ENCODE data around the gene CYTH1.

Gene CYTH1

GRCh38 chr17:78745407-78746088 is 36.5 kb downstream of the CYTH1 start:
- H3K4me3 ChIP-seq (replicated peaks; ENCODE audit: low read depth, low read length): no peak overlapping the region
- peak; percentile 51 for TF ChIP-seq CTCF (IDR thresholded peaks at IDR 0.05; ENCODE audit: low read length, missing control alignments)
- peak; percentile 69 for DNase-seq (ENCODE audit: low read depth)

GRCh38 chr17:78742901-78743300 is 39.2 kb downstream of the CYTH1 start:
- TF ChIP-seq CTCF (IDR thresholded peaks at IDR 0.05; ENCODE audit: low read length, missing control alignments): no peak
- DNase-seq (ENCODE audit: low read depth): no peak
- no peak overlapping the region for H3K4me3 ChIP-seq (replicated peaks; ENCODE audit: low read depth, low read length)

- H3K4me3 ChIP-seq (replicated peaks; ENCODE audit: low read depth, low read length): no peak overlapping the region
- no peak for TF ChIP-seq CTCF (IDR thresholded peaks at IDR 0.05; ENCODE audit: low read length, missing control alignments)
- DNase-seq (ENCODE audit: low read depth): no peak
Measured at GRCh38 chr17:78741644-78742284, 40.3 kb downstream of the CYTH1 start.

GRCh38 chr17:78739331-78739931 is 42.6 kb downstream of the CYTH1 start:
- no peak for DNase-seq (ENCODE audit: low read depth)
- TF ChIP-seq CTCF (IDR thresholded peaks at IDR 0.05; ENCODE audit: low read length, missing control alignments): no peak
- no peak overlapping the region for H3K4me3 ChIP-seq (replicated peaks; ENCODE audit: low read depth, low read length)

- DNase-seq (ENCODE audit: low read depth): no peak
- TF ChIP-seq CTCF (IDR thresholded peaks at IDR 0.05; ENCODE audit: low read length, missing control alignments): no peak
- no peak overlapping the region for H3K4me3 ChIP-seq (replicated peaks; ENCODE audit: low read depth, low read length)
Measured at GRCh38 chr17:78738698-78739097, 43.4 kb downstream of the CYTH1 start.

- no peak for TF ChIP-seq CTCF (IDR thresholded peaks at IDR 0.05; ENCODE audit: low read length, missing control alignments)
- H3K4me3 ChIP-seq (replicated peaks; ENCODE audit: low read depth, low read length): no peak overlapping the region
- no peak for DNase-seq (ENCODE audit: low read depth)
Measured at GRCh38 chr17:78738278-78738677, 43.8 kb downstream of the CYTH1 start.

Data from fibroblast of pulmonary artery (primary cell).